SK-N-SH (cell line): Measurements from ENCODE around the gene BBS9. TPM values are rescaled to one million over a fixed set of nuclear protein-coding genes. Genes with fewer than 3 reads are reported as not detected.

Experiments used
- CTCF ChIA-PET: fragments of 300-600, 350-600 bp; formaldehyde crosslinking; extraction: SDS; loops from one replicate; lab custom pipeline; 2021; lab: Yijun Ruan, JAX
- POLR2A ChIA-PET: fragments of 350-600 bp; sonication (Branson Sonifier 250); formaldehyde crosslinking; extraction: SDS; loops from one replicate; lab custom pipeline; 2020; ENCODE audit warnings: antibody characterized with exemption, inconsistent platforms; lab: Yijun Ruan, JAX
- DNase-seq: peaks from one replicate; pipeline ENCODE4 v3.0.0; 2012
- H2AFZ ChIP-seq: fragments of 200-600 bp; sonication (generic); 2 replicates; pipeline ENCODE4 v1.8.1; 2016; ENCODE audit warnings: antibody characterized with exemption, mild to moderate bottlenecking, low read depth
- H3F3A ChIP-seq: fragments of 200-600 bp; sonication (generic); replicated peaks from 2 replicates; pipeline ENCODE3; 2016; ENCODE audit warnings: antibody characterized with exemption, mild to moderate bottlenecking; ENCODE audit not compliant: insufficient read depth
- H3K27ac ChIP-seq, 2 experiments: fragments of 200-500 bp in 1 of 2; fragments of 200-600 bp in 1 of 2; sonication (Bioruptor generic) in 1 of 2; sonication (generic), shearing (Covaris generic) in 1 of 2; 2 replicates each; pipeline versions ENCODE4 v1.5.1 to v1.6.1; 2014 to 2016; ENCODE audit warnings: low read depth in 2 of 2, inconsistent platforms in 1 of 2, low read length in 1 of 2, mild to moderate bottlenecking in 1 of 2, mixed read lengths in 1 of 2
- H3K27me3 ChIP-seq: fragments of 200-600 bp; sonication (generic), shearing (Covaris generic); 2 replicates; pipeline ENCODE4 v1.6.1; 2016; ENCODE audit warnings: mixed run types; ENCODE audit not compliant: insufficient read depth
- H3K36me3 ChIP-seq, 2 experiments: fragments of 200-500 bp in 1 of 2; fragments of 200-600 bp in 1 of 2; sonication (Bioruptor generic) in 1 of 2; sonication (generic) in 1 of 2; replicated peaks in 1 of 2; 2 replicates each; pipeline versions ENCODE3 to v1.5.1; 2014 to 2016; ENCODE audit warnings: low read length in 1 of 2, mild to moderate bottlenecking in 1 of 2; ENCODE audit not compliant: insufficient read depth in 2 of 2, control insufficient read depth in 1 of 2
- H3K4me1 ChIP-seq, 2 experiments: fragments of 200-500 bp in 1 of 2; fragments of 200-600 bp in 1 of 2; sonication (Bioruptor generic) in 1 of 2; sonication (generic), shearing (Covaris generic) in 1 of 2; 2 replicates each; pipeline versions ENCODE4 v1.5.1 to v1.6.1; 2014 to 2016; ENCODE audit warnings: low read depth in 1 of 2, low read length in 1 of 2, mixed run types in 1 of 2; ENCODE audit not compliant: insufficient read depth in 2 of 2, control insufficient read depth in 1 of 2
- H3K4me2 ChIP-seq: fragments of 200-600 bp; sonication (generic), shearing (Covaris generic); 2 replicates; pipeline ENCODE4 v1.6.1; 2017; ENCODE audit warnings: mixed run types
- H3K4me3 ChIP-seq, 2 experiments: fragments of 200-500 bp in 1 of 2; fragments of 200-600 bp in 1 of 2; sonication (Bioruptor generic) in 1 of 2; sonication (generic), shearing (Covaris generic) in 1 of 2; 2 replicates each; pipeline versions ENCODE4 v1.5.1 to v1.8.1; 2014 to 2016; ENCODE audit warnings: low read depth in 2 of 2, inconsistent platforms in 1 of 2, low read length in 1 of 2, mild to moderate bottlenecking in 1 of 2, mixed read lengths in 1 of 2, moderate library complexity in 1 of 2
- H3K79me2 ChIP-seq: fragments of 200-600 bp; sonication (generic); 2 replicates; pipeline ENCODE4 v1.8.1; 2017; ENCODE audit warnings: mild to moderate bottlenecking; ENCODE audit not compliant: insufficient read depth
- H3K9ac ChIP-seq: fragments of 200-600 bp; sonication (generic); 2 replicates; pipeline ENCODE4 v1.6.1; 2017; ENCODE audit warnings: mixed run types
- H3K9me2 ChIP-seq: fragments of 200-600 bp; sonication (generic); 2 replicates; pipeline ENCODE4 v1.6.1; 2017; ENCODE audit warnings: mixed run types
- H3K9me3 ChIP-seq: fragments of 200-600 bp; sonication (generic); 2 replicates; pipeline ENCODE4 v1.6.1; 2017; ENCODE audit warnings: mixed run types, mild to moderate bottlenecking, moderate library complexity
- H4K20me1 ChIP-seq: fragments of 200-600 bp; sonication (generic); 2 replicates; pipeline ENCODE4 v1.6.1; 2017; ENCODE audit warnings: mild to moderate bottlenecking, mixed run types; ENCODE audit not compliant: insufficient read depth
- ELF1 ChIP-seq: IDR thresholded peaks from 2 replicates; pipeline ENCODE4 v1.4.0; 2012
- EP300 ChIP-seq, 2 experiments: IDR thresholded peaks; 2 replicates each; pipeline versions ENCODE4 v1.4.0 to v1.6.1; 2012; ENCODE audit warnings: borderline replicate concordance in 1 of 2, low read depth in 1 of 2, low read length in 1 of 2
- EZH2phosphoT487 ChIP-seq: fragments of 200-600 bp; sonication (generic); IDR thresholded peaks from 2 replicates; pipeline ENCODE4 v1.6.1; 2017; ENCODE audit warnings: low read depth, mixed run types, mild to moderate bottlenecking, antibody characterized with exemption, moderate library complexity, borderline replicate concordance
- FOXJ3 ChIP-seq: sonication (generic); formaldehyde crosslinking; IDR thresholded peaks from 2 replicates; pipeline ENCODE4 v1.5.1; 2020; ENCODE audit warnings: mild to moderate bottlenecking, missing genetic modification reagents
- FOXM1 ChIP-seq: IDR thresholded peaks from 2 replicates; pipeline ENCODE4 v1.4.0; 2012; ENCODE audit warnings: low read depth, mild to moderate bottlenecking
- GABPA ChIP-seq: IDR thresholded peaks from 2 replicates; pipeline ENCODE4 v1.4.0; 2012; ENCODE audit warnings: low read depth, mild to moderate bottlenecking
- MEF2A ChIP-seq: IDR thresholded peaks from 2 replicates; pipeline ENCODE4 v1.4.0; 2012; ENCODE audit warnings: low read depth, borderline replicate concordance
- NFIC ChIP-seq: IDR thresholded peaks from 2 replicates; pipeline ENCODE4 v1.4.0; 2012; ENCODE audit warnings: borderline replicate concordance
- NRF1 ChIP-seq: IDR thresholded peaks from 2 replicates; pipeline ENCODE4 v1.6.1; 2012; ENCODE audit warnings: low read depth, mild to moderate bottlenecking, low read length
- PBX3 ChIP-seq: IDR thresholded peaks from 2 replicates; pipeline ENCODE4; 2012
- RCOR1 ChIP-seq: fragments of 150-350 bp; IDR thresholded peaks from 2 replicates; pipeline ENCODE4 v1.6.1; 2017; ENCODE audit warnings: antibody characterized with exemption, low read length
- REST ChIP-seq: IDR thresholded peaks from 2 replicates; pipeline ENCODE4 v1.6.1; 2012; ENCODE audit warnings: mild to moderate bottlenecking, low read depth, low read length, moderate library complexity
- RXRA ChIP-seq: IDR thresholded peaks from 2 replicates; pipeline ENCODE4 v1.4.0; 2012; ENCODE audit warnings: low read depth, mild to moderate bottlenecking, borderline replicate concordance
- SMC3 ChIP-seq: IDR thresholded peaks from 2 replicates; pipeline ENCODE4 v1.6.1; 2012; ENCODE audit warnings: low read depth, low read length, improper control_type of control experiment
- TAF1 ChIP-seq: IDR thresholded peaks from 2 replicates; pipeline ENCODE4 v1.6.1; 2012; ENCODE audit warnings: low read depth, mild to moderate bottlenecking, low read length, moderate library complexity, borderline replicate concordance
- TEAD4 ChIP-seq: IDR thresholded peaks from 2 replicates; pipeline ENCODE4 v1.4.0; 2012; ENCODE audit warnings: mild to moderate bottlenecking, borderline replicate concordance; ENCODE audit not compliant: insufficient read depth
- USF1 ChIP-seq: IDR thresholded peaks from 2 replicates; pipeline ENCODE4 v1.4.0; 2012; ENCODE audit warnings: low read depth, borderline replicate concordance
- USF2 ChIP-seq: fragments of 150-350 bp; IDR thresholded peaks from 2 replicates; pipeline ENCODE4 v1.6.1; 2017; ENCODE audit warnings: antibody characterized with exemption, low read length, low read depth, borderline replicate concordance
- ZBTB33 ChIP-seq: IDR thresholded peaks from 2 replicates; pipeline ENCODE4 v1.4.0; 2012; ENCODE audit warnings: low read depth, borderline replicate concordance
- WGBS: methylation state at CpG from one replicate; pipeline ENCODE4 v1.1.6; 2017; ENCODE audit warnings: low lambda C conversion rate; 5-methylcytosine and 5-hydroxymethylcytosine counted together
- polyA plus RNA-seq, 3 experiments: library from polyadenylated mRNA; depleted of rRNA; stranded (reverse); fragments of >200 nt; gene quantifications; 2 replicates each; pipeline ENCODE4 v1.2.3, GENCODE V29; 2012

BBS9 gene
- polyA plus RNA-seq, 1 of the 3 experiments (the other 2 are of a cell fraction) = 7.5 TPM

- Histone ChIP-seq H3K9me2 (0 out of 2 replicates have a peak, but pooled peaks cover 6% of the 10 kb centered on the region), H4K20me1 (no peaks in the 10 kb centered on the region), H2AFZ (no peak overlapping the region), H3K9ac (no peak overlapping the region), H3K4me2 (no peak overlapping the region), H3K27me3 (no peaks in the 10 kb centered on the region), H3K9me3 (no peaks in the 10 kb centered on the region), H3K4me1 (no peaks in the 10 kb centered on the region), H3K79me2 (no peaks in the 10 kb centered on the region), H3K36me3 (no peaks in the 10 kb centered on the region), H3K4me3 (no peak overlapping the region), H3F3A (no peaks in the 10 kb centered on the region), H3K27ac (no peak overlapping the region)
- 96% methylated on average over 2 of the region's 2 CpGs for WGBS
- no peak for TF ChIP-seq NRF1
- TF ChIP-seq EZH2phosphoT487 = no peak
- TF ChIP-seq TEAD4 = no peak
- TF ChIP-seq MEF2A = no peak
- no peak for TF ChIP-seq PBX3
- TF ChIP-seq SMC3 = no peak
- TF ChIP-seq FOXJ3 = no peak
- TF ChIP-seq ELF1 = no peak
- TF ChIP-seq FOXM1 = no peak
- no peak for TF ChIP-seq GABPA
- no peak for TF ChIP-seq USF2
- no peak for TF ChIP-seq USF1
- no peak for TF ChIP-seq NFIC
- no peak for TF ChIP-seq TAF1
- no peak for TF ChIP-seq EP300 (IDR thresholded peaks at IDR 0.05; ENCODE audit: borderline replicate concordance in 1 of 2, low read depth in 1 of 2, low read length in 1 of 2)
- TF ChIP-seq ZBTB33 = no peak
- no peak for TF ChIP-seq RXRA
- no peak for TF ChIP-seq RCOR1
- TF ChIP-seq REST = no peak
- POLR2A ChIA-PET = no interaction called here
- CTCF ChIA-PET = interaction anchor here (1.2 kb wide), 2 partner anchors 9 to 23 kb away, joined by 3 read pairs; no protein-coding TSS in a partner anchor
- DNase-seq = no peak
These were observed 228.5 kb downstream of the BBS9 start for GRCh38 chr7:33357846-33358245.
